ENCODE measurements around the gene SCNN1B.
"Not testable (repeated sequence)": the region's sequence is repeated elsewhere in the genome, so short reads cannot be mapped to it uniquely, and the experiment has no call there.

SCNN1B gene

DNA sequence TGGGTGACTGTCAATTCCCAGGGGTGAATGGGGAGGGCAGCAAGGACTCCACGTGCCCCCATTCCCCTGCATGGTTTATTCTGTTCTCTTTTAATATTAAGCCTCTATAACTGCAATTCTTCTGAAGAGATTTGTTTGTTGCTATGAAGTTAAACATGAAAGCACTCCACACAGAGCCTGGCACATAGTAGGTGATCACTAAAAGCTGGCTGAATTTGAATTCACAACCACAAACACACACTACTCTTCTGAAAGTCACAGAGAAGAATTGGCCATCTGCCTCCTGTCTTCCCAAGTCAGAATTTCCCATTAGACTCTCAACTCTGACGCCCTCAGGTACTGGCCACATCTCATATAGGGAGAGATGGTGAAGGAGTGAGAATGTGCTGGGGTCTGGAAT lies 95.4 kb downstream of the SCNN1B start:
- no peak overlapping the region for H3K27ac Mint-ChIP-seq
- H3K9me3 Mint-ChIP-seq: no peaks in the 10 kb centered on the region
- TF ChIP-seq, protein P1, sequence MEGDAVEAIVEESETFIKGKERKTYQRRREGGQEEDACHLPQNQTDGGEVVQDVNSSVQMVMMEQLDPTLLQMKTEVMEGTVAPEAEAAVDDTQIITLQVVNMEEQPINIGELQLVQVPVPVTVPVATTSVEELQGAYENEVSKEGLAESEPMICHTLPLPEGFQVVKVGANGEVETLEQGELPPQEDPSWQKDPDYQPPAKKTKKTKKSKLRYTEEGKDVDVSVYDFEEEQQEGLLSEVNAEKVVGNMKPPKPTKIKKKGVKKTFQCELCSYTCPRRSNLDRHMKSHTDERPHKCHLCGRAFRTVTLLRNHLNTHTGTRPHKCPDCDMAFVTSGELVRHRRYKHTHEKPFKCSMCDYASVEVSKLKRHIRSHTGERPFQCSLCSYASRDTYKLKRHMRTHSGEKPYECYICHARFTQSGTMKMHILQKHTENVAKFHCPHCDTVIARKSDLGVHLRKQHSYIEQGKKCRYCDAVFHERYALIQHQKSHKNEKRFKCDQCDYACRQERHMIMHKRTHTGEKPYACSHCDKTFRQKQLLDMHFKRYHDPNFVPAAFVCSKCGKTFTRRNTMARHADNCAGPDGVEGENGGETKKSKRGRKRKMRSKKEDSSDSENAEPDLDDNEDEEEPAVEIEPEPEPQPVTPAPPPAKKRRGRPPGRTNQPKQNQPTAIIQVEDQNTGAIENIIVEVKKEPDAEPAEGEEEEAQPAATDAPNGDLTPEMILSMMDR (IDR thresholded peaks at IDR 0.05; ENCODE audit: unreplicated experiment in 3 of 3): no peak
- H3K27me3 Mint-ChIP-seq (ENCODE audit: low read depth): no peaks in the 10 kb centered on the region
- peaks cover 34% of the 10 kb centered on the region for H3K4me1 Mint-ChIP-seq
- no peak overlapping the region for H3K4me3 Mint-ChIP-seq
- peaks cover 71% of the 10 kb centered on the region for H3K36me3 Mint-ChIP-seq (ENCODE audit: low read depth)

DNA sequence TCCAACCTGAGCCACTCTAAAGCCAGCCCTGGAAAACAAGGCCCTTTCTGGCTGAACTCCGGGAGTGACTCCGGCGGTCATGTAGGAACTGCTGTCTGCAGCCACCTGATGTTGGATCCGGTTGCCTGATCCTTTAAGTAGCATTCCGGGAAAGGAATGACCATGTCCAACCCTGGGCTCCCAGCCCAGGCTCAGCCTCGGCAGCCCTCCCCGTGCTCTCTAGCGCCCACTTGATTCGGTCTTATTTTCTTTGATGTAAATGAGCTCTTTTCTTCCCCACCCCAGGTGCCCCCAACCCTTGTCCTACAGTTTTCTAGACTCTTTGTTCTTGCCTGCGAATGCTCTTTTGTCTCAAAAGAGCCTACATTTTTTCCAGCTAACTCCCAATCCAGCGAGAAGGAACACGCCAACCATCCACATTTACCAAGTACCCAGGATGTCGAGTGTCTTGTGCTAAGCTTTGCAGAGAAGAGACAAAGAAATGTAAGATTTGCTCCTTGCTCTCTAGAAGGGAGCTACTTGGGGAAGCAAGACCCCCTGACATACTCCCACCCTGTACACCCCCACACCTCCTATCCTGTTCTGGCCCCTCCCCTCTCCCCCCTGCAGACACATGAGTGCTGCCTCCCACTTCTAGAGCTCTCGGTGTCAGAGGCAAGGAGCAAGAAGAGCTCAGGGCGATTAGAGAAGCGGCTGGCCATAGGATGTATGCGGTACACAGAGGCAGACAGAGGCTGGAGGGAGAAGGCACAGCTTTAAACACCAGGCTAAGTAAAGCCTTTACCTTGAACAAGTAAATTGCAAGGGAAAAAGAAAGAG lies 97.1 kb downstream of the SCNN1B start:
- H3K4me3 Mint-ChIP-seq: no peak overlapping the region
- H3K27ac Mint-ChIP-seq: peak overlapping the region; percentile 19 to 70 (median 39)
- H3K9me3 Mint-ChIP-seq: no peaks in the 10 kb centered on the region
- H3K36me3 Mint-ChIP-seq (ENCODE audit: low read depth): peaks cover 71% of the 10 kb centered on the region
- no peaks in the 10 kb centered on the region for H3K27me3 Mint-ChIP-seq (ENCODE audit: low read depth)
- peaks cover 51% of the 10 kb centered on the region for H3K4me1 Mint-ChIP-seq
- TF ChIP-seq, protein P1 (IDR thresholded peaks at IDR 0.05; ENCODE audit: unreplicated experiment in 3 of 3): peak in 1 of 3 experiments; percentile 15

DNA sequence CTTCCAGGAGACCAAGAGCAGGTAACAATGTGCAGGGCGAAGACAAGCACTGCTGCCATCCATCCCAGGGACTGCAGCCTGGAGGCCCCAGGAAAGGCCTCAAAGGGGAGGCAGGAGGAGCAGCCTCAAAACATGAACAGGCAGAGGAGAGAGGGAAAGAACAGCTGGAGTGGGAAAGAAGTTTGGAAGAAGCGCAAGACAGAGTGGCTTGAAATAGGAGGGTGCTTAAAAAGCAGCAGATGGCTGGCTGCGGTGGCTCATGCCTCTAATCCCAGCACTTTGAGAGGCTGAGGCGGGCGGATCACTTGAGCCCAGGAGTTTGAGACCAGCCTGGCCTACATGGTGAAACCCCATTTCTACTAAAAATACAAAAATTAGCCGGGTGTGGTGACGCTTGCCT lies 98.3 kb downstream of the SCNN1B start:
- Mint-ChIP-seq H3K4me1 (peaks cover 52% of the 10 kb centered on the region), H3K27ac (peak overlapping the region in 1 of 3 experiments; percentile 14), H3K36me3 (ENCODE audit: low read depth) (peaks cover 67% of the 10 kb centered on the region)
- H3K27me3 Mint-ChIP-seq (ENCODE audit: low read depth); H3K4me3 Mint-ChIP-seq; H3K9me3 Mint-ChIP-seq: not testable (repeated sequence)

DNA sequence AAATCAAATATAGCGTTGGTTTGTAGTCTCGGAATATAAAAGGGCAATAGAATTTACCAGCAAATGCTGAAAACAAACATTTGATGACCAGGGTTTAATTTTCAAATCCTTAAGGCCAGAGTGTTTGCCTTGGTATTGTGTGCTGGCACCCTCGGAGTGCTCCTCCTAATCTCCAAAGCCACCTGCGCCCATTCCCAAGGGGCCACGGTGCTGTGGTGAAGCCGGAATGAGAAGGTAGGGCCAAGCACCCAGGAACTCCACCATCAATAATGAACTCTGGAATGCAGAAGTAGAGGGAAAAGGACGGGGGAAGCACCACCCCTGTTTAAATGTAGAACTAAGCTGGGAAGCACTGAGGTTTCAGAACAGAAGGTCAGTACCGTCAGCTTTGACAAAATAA lies 99.0 kb downstream of the SCNN1B start:
- Mint-ChIP-seq H3K27me3 (ENCODE audit: low read depth) (no peaks in the 10 kb centered on the region), H3K4me1 (peaks cover 56% of the 10 kb centered on the region), H3K4me3 (no peak overlapping the region), H3K36me3 (ENCODE audit: low read depth) (peaks cover 66% of the 10 kb centered on the region), H3K27ac (peak overlapping the region in 1 of 3 experiments; percentile 26), H3K9me3 (no peaks in the 10 kb centered on the region)
- TF ChIP-seq, protein P1 (IDR thresholded peaks at IDR 0.05; ENCODE audit: unreplicated experiment in 3 of 3): no peak

DNA sequence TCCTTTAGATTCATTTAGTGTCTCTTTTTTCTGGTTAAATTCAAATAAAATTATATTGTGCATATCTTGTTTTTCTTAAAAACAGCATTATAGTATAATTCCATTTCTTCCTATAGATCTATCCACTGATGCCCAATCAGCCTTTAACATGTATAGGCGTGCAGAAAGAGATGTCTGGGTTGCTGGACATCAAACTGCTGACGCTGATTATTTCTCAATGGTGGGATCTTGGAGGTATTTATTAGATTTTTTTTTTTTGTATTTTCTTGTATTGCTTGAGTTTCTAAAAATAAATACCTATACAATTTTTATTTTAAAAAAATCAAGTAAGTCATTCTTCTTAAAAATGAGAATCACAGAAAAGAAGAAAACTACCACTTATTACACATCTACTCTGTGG lies 100.0 kb downstream of the SCNN1B start:
- TF ChIP-seq, protein P1 (IDR thresholded peaks at IDR 0.05; ENCODE audit: unreplicated experiment in 3 of 3): no peak
- Mint-ChIP-seq H3K27ac (no peak overlapping the region), H3K4me1 (peaks cover 62% of the 10 kb centered on the region), H3K4me3 (no peak overlapping the region), H3K27me3 (ENCODE audit: low read depth) (no peaks in the 10 kb centered on the region), H3K9me3 (no peaks in the 10 kb centered on the region), H3K36me3 (ENCODE audit: low read depth) (peaks cover 73% of the 10 kb centered on the region)

DNA sequence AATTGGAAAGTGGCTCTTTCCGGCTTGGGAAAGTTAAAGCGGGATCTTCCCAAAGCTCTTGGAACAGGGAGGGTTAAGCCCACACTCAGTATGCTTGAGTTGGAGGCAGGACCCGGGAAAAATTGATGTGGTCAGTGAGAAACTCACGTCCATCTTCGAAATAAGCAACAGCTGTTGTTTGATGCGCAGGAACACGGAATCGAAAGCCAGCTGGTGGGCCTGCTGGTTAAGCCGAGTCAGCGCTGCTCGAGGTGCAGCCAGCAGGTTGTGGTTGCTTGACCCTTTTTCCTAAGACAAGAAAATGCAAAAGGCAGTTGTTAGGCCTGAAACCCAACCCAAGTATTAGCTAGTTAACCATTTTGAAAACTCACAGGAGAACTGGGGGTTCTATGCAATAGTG lies 101.4 kb downstream of the SCNN1B start:
- peaks cover 66% of the 10 kb centered on the region for H3K4me1 Mint-ChIP-seq
- no peaks in the 10 kb centered on the region for H3K9me3 Mint-ChIP-seq
- H3K36me3 Mint-ChIP-seq (ENCODE audit: low read depth): peaks cover 72% of the 10 kb centered on the region
- TF ChIP-seq, protein P1 (IDR thresholded peaks at IDR 0.05; ENCODE audit: unreplicated experiment in 3 of 3): no peak
- no peak overlapping the region for H3K4me3 Mint-ChIP-seq
- H3K27ac Mint-ChIP-seq: peak overlapping the region; percentile 21 to 93 (median 77)
- H3K27me3 Mint-ChIP-seq (ENCODE audit: low read depth): no peaks in the 10 kb centered on the region
